Ecto neural progenitor cell (in vitro differentiated cells): ENCODE data around the gene SERPINH1.

Source experiments
- DNase-seq: peaks from one replicate; pipeline ENCODE4 v3.0.0-alpha.2; 2018; ENCODE audit warnings: low spot score

SERPINH1 gene

GRCh38 chr11:75555079-75555811, 6.8 kb upstream of the SERPINH1 start:
- DNase-seq, result no peak

DNA sequence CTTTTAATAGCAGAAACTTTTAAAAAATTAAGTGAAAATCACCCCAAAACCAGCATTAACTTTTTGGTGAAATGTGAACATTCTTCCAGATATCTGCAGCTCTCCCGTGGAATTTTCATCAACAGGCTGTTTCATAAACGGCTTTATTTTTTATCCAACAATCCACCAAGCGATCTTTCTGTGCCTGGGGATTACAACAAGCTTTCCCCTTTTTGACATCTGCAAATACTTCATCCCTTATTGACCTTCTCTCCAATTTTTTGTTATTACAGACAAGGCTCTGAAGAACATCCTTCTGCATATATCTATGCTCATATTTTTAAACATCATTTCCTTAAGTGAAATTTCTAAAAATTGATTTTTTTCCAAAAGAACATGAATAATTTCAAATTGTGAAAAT, 5.8 kb upstream of the SERPINH1 start:
- DNase-seq, result no peak

DNA sequence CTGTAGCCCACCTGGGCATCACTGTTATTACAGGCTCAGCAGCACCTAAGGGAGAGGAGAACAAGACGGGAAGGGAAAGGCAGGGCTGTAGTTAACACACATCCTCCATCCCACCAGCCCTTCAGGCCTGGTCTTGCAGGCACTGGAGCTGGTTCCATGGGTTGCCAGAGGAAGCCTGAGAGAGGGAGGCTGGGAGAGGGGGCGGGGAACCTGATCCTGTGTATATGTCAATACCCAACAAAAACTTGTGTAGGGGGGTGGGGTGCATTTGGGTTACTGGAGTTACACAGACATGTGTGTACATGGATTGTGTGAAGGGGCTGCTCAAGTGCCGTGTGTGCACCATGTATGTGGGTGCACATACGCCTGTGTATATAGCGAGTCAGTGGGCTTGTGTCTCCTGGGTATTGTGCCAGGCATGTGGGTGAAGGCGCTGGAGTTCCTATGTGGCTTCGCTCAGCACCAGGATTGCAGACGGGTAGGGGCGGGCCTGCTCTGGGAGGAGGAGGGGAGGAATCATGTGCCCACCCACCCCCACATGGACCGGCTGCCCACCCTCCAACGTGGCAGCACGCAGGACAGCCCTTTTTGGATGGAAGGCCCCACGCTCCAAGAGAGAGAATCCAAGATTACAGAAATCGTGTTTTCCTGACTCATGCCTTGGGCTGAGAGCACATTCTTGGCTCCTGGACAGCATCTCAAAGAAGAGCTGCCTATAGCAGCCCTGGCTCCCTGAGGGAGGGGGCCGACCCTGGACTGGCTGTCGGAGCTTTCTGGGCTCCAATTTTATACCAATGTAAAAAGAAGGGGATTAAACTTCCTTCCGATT, 4.2 kb upstream of the SERPINH1 start:
- DNase-seq, result no peak

GRCh38 chr11:75558939-75559843, 2.9 kb upstream of the SERPINH1 start:
- DNase-seq, result no peak

- no peak for DNase-seq
Observed at GRCh38 chr11:75560644-75561043, 1.4 kb upstream of the SERPINH1 start.

DNA sequence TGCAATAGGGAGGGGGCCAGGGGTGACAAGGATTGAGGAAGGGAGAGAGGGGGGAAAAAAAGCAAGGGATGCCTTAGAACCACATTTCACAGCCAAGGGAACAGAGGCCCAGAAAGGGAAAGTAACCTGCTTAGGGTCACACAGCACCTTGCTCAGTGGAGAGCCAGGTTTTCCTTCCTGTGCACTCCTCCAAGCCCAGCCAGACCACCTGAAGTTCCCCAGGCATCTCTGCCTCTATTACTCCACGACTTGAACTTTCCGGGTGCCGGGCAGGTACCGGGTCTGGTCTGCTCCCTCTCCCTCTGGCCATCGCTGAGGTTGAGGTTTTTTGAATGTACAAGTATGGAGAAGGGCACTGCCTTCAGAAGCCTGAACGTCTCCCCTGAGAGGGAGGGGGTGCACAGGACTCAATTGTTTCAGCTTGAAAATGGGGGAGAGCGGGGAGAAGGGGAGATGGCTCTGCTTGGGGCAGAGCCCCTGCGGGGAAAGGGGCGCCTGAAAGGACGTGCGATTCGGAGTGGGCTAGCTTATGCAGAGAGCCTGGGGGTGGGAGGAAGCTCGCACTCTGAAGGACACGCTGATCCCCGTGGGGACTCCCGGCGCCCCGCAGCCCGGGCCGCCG, 516 bp upstream of the SERPINH1 start:
- no peak for DNase-seq

DNA sequence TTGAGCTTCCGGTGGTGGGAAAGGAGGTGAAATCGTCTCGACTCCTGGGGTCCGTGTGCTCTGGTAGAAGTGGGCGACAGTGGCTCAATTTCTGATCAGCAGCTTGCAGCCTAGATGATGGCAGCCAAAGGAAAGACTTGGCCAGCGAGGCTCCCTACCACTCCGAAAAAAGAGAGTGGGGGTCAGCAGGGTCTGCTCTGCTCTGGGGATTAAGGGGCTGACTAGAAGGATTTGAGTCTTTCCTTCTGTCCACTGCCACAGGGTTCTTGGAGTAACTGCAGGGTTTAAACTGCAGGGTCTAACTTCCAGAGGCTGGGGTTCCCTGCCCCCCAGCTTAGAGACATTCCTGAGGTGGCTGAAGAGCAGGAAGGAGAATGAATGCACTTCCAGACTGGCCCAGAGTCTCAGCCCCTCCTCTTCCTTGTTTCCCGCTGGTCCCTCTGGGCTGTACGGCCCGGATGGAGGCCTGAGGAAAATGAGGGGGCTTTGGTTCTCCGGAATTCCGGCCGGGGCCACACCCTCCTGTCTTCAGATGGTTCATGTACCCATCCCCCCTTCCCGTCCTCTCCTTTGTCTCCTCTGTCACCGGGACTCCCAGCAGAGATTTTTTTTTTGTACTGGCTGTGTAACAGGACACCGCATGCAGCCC, 907 bp downstream of the SERPINH1 start:
- peak; percentile 89 for DNase-seq

DNA sequence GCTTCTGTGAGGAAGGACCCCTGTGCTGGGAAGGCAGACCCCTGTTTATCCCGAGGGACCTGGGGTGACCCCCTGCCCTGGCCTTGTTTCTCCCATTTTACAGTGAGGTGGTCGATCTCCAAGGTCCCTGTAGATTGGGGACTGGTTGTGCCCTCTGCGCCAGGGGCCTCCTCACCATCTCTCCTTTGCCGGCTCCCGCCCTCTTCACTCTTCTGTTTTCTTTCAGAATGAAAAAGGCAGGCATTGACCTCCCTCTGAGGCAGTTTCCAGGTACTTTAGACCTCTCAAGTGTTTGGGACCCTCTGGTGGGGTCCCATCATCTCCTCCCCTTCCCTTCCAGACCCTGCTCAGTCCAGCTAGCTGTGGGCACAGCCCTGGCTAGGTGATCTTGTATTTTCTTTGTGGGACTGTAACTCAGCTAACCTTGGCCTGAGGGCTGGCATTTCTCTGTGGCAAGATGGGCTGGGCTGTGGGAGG, 1.5 kb downstream of the SERPINH1 start:
- DNase-seq, result no peak

- DNase-seq, result peak; percentile 90
Observed at GRCh38 chr11:75563978-75564552, 2.0 kb downstream of the SERPINH1 start.

DNA sequence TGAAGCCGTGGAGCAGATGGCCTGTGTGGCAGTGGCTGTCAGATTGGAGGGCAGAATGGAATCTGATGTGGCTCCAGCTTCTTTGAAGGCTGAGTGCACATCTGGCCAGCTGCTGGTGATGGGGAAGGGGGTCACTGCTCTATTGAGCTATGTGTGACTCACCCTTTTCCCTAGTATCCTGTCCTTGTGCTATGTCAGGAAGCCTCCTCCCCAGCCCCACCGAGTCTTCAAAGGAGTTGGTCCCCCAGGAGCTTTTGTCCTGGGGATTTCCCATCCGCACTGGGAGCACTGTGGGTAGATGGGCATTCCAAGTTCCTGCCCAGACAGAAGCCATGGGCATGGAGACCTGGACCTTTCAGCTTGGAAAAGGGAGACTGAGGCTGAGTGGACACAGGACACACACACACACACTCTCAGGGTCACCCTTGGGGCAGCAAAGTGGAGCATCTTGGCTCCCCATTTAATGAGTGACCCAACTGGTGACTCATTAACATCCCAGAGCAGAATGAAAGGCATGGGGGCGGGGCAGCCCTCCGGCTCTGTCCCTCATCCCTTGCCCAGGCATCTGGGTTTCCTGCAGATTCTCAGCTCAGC, 3.3 kb downstream of the SERPINH1 start:
- no peak for DNase-seq

GRCh38 chr11:75565916-75566762, 4.1 kb downstream of the SERPINH1 start:
- no peak for DNase-seq

GRCh38 chr11:75566763-75567279, 4.8 kb downstream of the SERPINH1 start:
- DNase-seq, result no peak

DNA sequence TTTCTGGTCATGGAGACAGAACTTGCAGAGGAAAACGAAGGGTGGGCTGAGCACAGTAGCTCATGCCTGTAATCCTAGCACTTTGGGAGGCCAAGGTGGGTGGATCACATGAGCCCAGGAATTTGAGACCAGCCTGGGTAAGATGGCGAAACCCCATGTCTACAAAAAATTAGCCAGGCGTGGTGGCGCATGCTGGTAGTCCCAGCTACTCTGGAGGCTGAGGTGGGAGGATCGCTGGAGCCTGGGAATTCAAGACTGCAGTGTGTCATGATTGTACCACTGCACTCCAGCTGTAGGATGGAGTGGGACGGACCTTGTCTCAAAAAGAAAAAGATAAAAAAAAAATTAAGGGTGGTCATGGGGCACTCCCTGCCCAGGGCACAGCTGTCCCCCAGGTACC, 5.9 kb downstream of the SERPINH1 start:
- DNase-seq, result no peak

GRCh38 chr11:75568616-75569219, 6.7 kb downstream of the SERPINH1 start:
- DNase-seq, result no peak

DNA sequence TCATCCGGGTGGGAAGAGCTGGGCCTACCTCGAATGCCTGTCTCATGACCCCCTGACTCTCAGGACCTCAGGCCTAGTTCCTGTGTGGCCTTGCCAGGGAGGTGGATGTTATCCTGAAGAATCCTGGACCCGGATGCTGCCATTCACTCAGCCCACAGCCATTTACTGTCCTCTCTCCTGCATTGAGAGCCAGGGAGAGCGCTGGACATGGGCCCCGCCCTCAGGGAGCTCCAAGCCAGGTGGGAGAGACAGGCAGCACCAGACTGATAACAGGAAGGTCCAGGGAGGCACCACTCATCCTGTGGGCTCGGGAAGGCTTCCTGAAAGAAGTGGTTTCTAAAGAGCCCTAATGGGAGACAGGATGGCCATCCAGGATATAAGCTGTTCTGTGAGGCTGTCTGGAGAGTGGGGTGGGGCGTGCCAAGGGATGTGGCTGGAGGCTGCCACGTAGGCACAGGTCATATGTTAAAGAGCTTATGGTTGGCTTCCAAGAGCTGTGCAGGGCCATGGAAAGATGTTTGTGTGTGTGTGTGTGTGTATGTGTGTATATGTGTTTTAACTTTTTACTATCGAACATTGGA, 8.6 kb downstream of the SERPINH1 start:
- no peak for DNase-seq

DNA sequence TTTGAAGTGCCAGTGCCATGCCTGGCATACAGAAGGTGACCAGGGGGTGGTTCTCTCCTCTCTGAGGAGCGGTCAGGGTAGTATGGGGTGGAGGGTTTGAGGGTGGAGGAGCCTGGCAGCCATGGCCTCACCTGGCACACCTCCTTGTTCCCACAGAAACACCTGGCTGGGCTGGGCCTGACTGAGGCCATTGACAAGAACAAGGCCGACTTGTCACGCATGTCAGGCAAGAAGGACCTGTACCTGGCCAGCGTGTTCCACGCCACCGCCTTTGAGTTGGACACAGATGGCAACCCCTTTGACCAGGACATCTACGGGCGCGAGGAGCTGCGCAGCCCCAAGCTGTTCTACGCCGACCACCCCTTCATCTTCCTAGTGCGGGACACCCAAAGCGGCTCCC, 9.6 kb downstream of the SERPINH1 start:
- DNase-seq, result no peak

- DNase-seq, result no peak
Observed at GRCh38 chr11:75572744-75573143, 10.7 kb downstream of the SERPINH1 start.
